Hematopoietic multipotent progenitor cell treated with erythropoietin and hydrocortisone succinate and interleukin-3 and kit ligand, for 15 days (in vitro differentiated cells): ENCODE results near the gene AMBP.

Experiments used
- DNase-seq: peaks from one replicate; pipeline ENCODE4 v3.0.0-alpha.2; 2015; ENCODE audit warnings: low spot score

AMBP gene

DNA sequence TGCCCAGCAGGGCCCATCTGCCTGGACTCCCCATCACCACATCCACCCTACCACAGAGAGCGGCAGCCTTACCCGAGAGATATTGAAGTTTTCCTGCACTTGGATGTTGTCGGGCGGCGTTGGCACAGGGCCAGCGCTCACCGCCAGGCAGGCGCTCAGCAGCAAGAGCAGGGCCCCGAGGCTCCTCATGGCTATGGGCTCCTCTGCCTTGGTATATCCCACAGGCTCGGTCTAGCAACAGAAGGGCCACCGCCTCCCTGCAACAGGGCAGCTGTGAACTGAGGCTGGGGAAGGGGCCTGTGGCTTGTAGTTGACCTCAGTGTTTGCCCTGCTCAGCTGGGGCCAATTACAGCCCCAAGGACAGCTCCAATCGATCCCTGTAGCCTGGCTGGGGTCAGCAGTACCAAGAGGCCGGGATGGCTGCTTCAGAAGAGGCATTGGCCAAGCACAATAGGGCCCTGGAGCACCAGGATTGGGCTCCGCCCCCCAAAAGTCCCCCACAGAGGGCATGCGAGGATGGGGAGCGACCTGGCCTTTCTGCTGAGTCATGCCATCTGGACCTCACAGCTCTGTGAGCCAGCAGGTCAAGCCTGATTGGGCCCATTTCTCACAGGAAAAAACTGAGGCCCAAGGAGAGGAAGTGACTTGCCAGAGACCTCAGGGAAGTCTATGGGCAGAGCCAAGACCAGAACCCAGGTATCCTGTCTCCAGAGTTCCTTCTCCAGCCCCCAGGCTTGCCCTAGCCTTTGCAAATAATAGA, at the start of gene AMBP:
TSS of gene AMBP (minus strand) at position 280 of the 760 bp plus-strand sequence. CDS start at position 189, 91 bp downstream.
- peak; percentile 26 for DNase-seq

DNA sequence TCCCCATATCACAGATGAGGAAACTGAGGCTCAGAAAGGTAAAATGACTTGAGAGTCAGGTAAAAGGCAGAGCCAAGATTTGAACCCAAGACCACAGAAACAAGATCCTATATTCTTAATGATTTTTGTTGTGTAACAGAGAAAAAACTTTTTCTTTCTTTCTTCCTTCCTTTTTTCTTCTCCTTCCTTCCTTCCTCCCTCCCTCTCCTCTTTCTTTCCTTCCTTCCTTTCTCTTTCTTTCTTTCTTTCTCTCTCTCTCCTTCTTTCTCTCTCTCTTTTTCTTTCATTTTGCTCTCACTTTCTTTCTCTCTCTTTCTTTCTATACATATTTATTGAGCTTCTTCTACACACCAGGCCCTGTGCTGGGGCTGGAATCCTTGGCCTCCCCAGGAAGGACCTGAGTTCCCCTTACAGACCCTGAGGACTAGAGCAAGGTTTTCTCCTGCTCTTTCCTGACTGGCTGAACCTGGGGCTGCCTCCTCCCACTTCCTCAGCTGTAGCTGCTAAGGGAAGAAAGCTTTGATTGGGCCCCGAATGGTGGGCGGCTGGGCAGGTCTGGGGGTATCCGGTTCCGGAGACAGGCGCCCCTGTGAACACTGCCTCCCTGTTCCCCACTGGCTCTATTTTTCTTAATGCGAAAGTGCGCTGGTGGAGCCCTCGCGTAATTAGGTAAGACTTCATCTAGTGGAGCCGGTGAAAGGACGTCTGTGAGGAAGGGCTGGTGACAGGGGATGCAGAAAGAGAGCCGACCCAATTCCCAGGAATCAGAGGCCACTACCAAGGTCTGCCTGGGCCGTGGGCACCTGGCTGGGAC, 48.4 kb upstream of the AMBP start:
- DNase-seq = no peak

DNA sequence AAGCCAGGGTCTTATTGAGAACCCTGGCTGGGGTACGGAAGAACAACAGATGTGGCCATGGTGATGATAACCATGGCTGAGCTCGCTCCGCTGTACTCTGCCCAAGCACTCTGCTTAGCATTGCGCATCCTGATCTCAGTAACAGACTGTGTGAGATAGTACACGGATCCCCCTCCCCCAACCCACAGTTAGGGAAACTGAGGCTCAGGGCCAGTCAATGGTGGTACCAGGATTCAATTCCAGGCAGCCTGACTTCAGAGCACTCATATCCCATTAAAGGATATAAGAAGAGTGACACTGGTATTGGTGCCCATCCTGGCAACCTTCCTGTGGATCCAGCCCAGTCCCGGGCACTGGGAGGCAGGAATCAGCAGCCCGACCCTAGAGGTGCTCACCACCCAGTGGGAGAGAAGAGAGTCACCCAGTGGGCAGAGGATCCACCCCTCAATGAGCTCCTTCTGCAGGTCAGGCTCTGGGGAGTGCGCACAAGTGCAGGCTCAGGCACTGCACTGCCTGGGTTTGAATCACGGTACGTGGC, 47.4 kb upstream of the AMBP start:
- no peak for DNase-seq

DNA sequence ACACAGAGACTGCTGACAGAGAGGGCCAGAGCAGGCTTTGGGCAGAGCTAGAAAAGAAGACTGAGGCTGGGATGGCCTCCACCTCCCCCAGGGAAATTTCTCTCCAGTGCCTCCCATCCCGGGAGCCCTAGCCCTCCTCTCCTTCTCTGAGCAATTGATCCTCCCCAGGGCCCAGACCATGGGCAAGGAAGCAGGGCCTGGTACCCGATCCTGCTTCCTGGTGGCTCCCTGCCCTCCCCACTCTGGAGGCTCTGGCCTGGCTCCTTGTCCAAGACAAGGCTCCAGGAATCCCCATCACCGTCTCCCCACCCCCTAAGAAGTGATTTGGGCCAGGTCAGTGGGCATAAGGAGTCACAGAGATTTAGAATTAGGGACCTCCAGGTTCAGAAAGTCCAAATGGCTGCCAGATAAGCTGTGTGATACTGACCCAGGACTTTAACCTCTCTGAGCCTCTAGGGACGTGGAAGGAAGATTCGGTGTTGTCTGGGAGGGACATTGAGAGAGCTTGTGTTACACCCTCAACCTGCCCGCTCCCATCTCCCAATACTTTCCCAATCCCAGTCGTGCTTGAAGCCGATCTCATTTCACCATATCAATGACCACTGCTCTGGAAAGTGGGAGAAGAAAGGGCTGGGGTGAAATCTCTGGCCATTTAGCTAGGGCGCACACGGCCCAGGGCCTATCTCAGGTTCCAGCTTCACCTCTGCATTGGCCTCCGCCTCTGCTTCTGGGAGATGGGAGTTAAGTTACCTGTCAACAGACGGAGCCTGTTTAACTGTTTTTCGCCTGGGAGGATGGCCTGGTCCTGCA, 46.8 kb upstream of the AMBP start:
- no peak for DNase-seq

DNA sequence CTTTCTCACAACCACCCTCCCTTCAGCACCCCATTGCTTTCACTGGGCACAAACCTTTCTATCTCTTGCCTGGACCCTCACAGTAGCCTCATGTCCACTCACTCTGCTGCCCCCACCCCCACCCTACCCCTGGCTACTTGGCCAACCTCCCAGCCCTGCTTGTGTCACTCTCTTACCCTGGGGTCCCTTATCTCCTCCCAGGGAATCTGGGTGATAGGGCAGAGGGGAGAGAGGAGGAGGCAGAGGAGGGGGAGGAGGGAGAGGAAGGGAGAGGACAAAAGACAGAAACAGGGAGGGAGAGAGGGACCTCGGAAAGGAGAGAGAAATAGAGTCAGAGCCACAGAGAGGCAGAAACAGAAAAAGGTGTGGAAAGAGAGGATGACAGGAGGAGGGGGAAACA, 46.0 kb upstream of the AMBP start:
- DNase-seq = no peak

DNA sequence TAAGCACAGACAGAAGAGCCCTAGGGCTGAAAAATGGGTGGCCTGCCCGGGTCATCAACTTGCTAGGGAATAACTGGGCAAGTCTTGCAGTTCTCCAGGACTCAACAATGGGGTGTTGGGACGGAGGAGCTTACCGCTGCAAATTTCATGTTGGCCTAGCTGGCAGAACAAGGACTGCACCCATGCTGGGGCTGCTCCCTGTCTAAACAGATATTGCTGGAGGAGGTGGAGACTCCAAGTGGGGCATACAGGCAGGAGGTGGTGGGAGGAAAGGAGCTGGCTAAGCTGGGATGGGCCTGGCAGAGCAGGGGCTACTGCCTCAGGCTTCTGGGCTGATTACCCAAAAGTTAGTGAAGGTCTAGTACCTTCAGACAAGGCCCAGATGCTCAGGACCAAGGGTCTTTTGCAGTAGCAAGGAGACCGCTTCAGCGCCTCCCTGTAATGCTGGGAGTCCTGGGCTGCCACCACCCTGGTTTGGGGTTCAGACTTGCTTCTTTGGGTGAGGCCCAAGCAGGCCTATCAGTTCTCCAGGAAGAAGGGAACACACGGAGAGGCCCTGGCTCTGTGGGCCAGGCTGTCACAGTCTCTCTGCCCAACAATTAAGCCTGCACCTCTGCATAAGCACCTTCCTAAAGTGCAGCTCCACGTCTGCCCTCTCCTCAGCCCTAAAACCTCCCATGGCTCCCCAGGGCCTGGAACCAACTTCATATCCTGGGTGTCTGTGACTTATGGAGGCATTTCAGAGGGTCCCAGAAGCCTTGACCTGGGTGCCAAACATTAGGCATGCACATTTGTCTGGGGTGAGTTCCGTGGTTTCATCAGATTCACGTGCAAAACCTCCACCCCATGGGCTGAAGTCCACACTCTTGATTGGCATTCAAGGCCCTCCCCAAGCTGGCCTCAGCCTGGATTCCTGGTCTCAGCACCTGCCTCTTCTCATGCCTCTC, 45.2 kb upstream of the AMBP start:
- no peak for DNase-seq

DNA sequence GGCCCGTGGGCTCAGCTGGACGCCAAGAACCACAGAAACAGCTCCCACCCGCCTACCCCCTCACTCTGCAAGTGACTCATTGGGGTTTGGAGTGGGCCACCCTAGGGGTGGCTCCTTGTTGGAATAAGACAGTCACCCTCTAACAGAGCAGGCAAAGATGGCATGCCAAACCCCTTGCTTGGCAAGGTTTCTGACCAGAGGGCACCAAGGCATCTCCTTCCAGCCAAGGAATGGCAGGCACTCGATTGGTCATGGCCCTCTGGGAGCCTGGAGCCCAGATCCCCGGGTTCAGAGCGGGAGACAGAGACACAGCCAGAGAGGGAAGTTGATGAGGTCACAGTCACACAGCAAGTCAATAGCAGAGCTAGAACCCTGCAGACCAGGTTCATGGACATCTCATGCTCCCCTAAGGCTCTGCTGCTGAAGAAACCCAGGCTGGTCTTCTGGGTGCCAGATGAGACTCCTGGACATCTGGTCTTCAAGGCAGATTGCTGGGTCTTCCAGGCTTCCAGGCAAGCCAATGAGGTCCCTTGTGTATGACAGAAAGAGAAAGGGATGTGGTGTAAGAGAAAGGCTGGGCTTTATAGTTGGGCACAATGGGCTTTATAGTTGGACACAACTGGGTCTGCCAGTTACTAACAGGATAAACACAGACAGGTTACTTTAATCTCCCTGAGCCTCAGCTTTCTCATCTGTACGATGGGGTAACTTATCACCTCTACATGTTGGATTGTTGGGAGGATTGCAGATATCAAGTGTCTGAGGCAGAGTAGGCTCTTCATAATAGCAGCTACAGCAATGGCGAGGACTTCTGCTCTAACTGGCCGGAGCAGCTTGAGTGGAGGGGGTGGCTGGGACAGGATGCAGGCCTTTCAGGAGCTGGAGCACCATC, 44.3 kb upstream of the AMBP start:
- no peak for DNase-seq

DNA sequence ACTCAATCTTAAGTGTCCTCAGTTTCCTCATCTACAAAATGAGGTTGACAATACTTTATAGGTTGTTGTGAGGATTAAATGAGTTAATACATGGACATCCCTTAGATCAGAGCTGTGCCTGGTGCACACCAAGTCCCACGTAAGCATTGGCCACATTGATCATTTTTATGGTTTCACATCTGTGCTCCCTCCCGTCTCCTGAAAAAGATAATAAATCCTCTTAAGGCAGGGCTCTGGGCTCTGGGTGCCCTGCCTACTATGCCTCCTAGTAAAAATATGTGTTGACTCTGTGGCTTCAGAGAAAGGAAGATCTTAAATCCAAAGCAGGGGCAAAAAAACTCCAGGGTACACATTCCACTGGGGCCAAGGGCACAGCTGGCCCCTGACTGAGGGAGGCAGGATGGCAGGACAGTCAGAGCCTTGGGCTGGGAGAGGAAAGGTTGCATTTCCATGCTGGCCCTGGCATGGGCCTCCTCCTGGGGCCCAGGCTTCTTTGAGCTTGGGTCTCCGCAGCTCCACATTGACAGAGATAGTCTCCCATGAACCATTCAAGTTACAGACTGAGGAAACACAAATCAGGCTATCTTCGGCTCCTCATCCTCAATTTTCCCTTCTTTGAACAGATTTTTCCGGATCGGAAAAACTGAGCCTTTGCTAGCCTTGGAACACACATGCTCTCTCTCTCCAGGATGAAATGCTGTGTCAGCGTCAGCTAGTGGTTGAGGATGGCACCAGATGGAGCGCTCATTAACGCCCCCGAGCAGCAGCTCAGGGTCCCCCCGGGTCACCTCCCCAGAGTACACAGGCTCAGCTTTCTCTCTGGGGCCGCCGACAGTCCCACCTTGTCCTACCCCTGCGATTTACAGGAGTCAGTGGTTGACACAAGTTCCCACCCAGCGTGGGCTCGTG, 43.4 kb upstream of the AMBP start:
- DNase-seq = no peak

DNA sequence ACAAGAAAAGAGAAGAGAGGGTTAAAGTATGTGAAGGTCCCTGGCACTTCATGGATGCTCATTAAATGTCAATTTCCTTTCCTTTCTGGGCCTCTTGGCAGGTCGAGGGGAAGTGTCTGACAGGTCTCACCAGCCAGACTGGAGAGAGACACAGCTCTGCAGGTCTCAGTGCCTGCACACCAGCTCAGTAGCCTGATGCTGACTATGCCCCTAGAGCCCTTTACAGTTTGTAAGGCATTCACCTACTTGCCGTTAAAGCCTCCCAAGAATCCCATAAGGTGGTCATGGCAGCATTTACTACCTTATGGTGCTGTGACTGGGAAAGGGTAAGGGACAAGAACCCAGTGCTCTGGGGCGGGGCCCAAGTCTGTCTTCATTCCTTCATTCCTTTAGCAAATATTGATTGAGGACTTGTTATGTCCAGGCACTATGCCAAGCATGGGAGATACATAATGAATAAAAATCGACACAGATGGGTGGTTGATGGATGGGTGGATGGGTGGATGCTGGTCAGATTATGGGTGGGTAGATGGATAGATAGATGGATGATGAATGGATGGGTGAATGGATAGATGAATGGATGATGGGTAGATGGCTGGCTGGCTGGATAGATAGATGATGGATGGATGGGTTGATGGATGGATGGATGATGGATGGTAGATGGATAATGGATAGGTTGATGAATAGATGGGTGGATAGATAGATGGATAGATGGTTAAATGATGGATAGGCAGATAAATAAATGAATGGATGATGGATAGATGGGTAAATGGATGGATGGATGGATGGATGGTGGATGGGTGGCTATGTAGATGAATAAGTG, 42.3 kb upstream of the AMBP start:
- DNase-seq = no peak

DNA sequence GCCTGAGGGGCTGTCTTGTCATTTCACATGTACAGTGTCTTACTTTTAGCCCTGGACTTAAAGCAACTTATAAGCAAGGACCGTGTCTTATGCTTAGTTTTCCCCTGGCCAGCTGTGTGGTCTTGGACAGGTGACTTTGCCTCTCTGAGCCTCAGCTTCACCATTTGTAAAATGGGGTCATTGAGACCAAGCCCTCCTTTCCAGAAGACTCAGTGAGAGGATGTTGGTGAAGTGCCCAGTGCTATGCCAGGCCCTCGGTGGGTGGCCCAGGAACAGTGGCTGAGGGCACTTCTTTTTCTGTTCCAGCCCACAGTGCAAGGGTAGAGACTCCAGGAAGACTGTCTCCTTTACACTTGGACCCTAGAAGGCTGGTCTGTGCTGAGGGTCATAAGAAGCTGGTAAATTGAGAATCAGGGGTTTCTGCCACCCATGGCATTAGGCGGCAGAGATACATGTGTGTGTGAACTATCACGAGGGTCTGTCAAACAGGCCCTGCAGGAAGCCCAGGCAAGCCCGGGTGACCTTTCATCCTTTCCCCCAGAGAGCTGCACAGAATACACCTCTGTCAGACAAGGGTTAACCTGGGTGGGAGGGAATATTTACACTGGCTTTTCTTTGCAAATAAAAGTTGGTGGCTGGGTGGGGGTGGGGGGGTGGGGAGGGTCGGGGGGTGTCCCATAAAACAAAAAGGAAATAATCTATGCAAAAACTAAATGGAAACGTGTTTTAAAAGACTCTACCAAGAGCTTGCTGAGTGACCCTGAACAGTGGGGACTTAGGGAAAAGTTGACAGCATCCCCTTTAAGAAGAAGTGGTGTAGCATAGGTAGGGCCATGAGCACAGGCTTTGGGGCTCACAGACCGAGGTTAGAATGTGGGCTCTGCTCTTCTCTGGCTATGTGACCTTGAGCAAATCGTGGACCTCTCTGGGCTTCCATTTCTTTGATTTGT, 41.4 kb upstream of the AMBP start:
- DNase-seq = no peak

DNA sequence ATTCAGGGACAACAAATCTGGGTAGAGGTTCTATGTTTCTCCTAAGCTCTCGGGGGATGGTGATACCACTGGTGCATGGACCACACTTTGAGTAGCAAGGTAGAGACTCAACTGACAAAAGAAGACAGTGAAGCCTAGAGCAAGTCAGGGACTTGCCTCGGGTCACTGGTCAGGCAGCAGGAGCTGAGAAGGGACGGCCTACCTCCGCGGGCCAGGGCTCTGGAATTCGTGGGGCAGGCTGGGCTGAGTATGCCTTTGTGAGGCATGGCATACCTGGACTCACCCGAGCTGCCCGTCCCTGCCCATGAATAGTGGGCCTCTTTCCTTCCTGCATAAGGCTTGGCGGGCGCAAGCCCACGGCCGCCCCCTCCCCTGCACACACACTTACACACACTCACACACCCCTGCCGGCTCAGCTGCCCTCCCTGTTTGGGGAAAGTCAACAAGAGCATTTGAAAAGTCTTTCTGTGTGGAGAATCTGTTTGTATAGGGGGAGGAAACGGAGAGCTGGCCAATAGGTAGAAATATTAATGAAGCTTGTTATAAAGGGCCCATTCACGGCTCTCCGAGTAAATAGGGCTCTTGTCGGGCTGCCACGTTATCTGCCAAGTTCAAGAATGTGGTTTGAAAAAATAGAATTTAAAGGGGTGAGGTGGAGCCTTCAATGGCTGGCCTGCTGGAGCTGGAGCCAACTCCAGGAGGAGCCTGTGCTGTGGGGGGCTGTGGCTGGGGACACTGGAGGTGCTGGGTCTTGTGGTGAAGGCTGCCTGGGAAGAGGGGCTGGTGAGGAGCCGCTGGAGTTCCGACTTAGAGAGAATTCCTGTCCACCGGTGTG, 40.1 kb upstream of the AMBP start:
- DNase-seq = no peak

DNA sequence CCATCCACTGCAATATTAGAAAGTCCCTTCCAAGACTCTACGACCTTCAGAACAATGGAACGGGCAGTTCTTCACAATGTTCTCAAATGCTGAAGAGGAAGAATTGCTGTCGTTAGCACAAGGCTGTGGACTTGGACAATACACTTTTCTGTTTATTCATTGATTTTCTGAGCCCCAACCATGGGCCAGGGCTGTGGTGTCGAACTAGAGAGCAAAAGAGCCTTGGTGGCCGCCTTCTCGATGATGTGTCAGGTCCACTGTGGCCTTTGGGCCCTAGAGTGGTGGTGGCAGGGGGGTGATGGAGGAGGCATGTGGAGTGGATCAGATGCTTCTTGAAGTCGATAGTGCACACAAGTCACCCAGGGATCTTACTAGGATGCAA, 39.5 kb upstream of the AMBP start:
- no peak for DNase-seq

DNA sequence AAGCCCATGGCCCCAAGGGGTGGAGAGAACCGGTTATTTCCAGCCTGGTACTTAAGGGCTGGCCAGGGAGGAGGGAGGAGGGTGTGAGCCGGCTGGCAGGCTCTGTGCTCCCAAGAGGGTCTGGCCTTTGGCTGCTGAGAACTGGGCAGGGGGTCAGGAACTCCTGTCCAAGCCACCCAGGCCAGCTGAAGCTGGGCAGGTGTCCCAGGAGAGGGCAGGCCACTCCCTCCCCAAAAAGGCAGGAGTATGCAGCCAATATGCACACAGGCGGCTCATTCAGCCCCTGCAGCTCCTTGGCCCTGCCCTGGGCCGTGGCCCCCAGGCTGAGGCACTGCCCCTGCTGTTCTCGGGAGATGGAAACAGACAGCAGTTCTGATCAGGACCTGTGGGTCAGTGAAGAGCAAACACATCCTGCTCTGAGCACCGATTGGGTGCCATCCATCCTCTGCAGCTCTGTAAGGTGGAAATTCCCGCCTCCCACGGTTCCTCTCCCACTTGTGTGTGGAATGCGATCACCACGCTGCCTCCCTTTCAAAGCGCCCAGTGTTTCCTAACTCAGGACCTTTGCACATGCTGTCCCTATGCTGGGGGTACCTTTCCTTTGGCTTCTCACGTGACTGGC, 38.1 kb upstream of the AMBP start:
- no peak for DNase-seq

DNA sequence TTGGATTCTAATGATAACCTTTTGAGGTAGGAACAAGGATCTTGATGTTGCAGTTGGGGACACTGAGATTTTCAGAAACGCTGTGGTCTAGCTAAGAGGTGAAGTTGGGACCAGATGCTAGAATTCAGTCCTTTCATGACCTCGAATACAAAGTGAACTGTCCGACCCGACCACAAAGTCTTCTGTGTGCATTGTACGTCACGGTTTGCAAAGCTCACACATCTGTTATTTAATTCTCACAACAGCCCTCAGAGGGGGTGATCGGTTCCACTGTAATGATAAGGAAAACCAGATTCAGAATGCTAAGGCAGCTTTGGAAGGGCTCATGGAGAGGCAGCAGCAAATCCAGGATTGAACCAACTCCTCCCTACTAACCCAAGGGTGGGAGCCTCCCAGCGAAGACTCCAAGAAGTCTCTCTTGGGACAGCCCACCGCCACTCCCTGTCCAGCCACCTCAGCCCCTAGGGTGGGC, 37.6 kb upstream of the AMBP start:
- no peak for DNase-seq

DNA sequence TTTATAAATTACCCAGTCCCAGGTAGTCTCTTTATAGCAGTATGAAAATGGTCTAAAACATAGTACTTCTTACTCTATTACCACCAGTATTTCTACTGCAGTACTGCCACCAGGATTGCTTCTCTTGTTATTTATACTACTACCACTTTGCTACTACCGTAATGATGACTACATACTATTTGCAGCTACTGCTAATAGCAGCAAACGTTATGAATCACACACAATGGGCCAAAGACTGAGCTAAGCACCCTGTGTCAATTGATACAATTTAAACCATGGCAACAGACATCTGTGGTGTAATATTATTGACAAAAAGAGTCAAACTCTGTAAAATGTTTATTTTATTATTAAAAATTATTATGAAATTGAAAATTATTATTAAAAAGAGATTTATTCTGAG, 36.3 kb upstream of the AMBP start:
- DNase-seq = no peak
